T-cell (primary cell): Measurements from ENCODE around the gene ASB13. TPM values are rescaled to one million over a fixed set of nuclear protein-coding genes. Genes with fewer than 3 reads are reported as not detected.
"Not testable (repeated sequence)": the region's sequence is repeated elsewhere in the genome, so short reads cannot be mapped to it uniquely, and the experiment has no call there.

Experiments used
- ATAC-seq, 4 experiments: fragments of 200-7000 bp in 3 of 4; fragments of 150-1000 bp in 1 of 4; cut with Tn5 transposase; replicated peaks in 1 of 4; 1 replicate in 3 of 4; 2 replicates in 1 of 4; pipeline ENCODE4 v1.10.0; 2021; ENCODE audit warnings: moderate library complexity in 3 of 4, mild to moderate bottlenecking in 2 of 4, moderate number of reproducible peaks in 1 of 4
- CTCF ChIA-PET, 2 donors: fragments of 300-600 bp; sonication (Branson Sonifier 250); formaldehyde crosslinking; loops; one replicate each; lab custom pipeline; 2022; ENCODE audit warnings: antibody characterized with exemption in 2 of 2; lab: Charles Lee
- POLR2A ChIA-PET, 2 donors: fragments of 300-600 bp; sonication (Branson Sonifier 250); formaldehyde crosslinking; loops; one replicate each; lab custom pipeline; 2022; ENCODE audit warnings: antibody characterized with exemption in 2 of 2; lab: Charles Lee
- DNase-seq, 35 experiments: peaks; one replicate each; pipeline versions ENCODE4 v3.0.0 to v3.0.0-alpha.2; 2013 to 2023
- H3K27ac ChIP-seq: one replicate; pipeline ENCODE4 v1.5.1; 2013; ENCODE audit warnings: low read length
- H3K27me3 ChIP-seq, 2 experiments: replicated peaks in 1 of 2; 1 replicate in 1 of 2; 2 replicates in 1 of 2; pipeline versions ENCODE4 v1.6.1 to v1.7.0; 2013; ENCODE audit warnings: low read length in 1 of 2, mixed read lengths in 1 of 2; ENCODE audit not compliant: control insufficient read depth in 2 of 2, insufficient read depth in 2 of 2; ENCODE audit errors: extremely low read depth in 1 of 2
- H3K36me3 ChIP-seq, 2 donors: 1 replicate in 1 of 2; 2 replicates in 1 of 2; pipeline versions ENCODE4 v1.6.1 to v1.7.0; 2013; ENCODE audit warnings: low read length in 1 of 2; ENCODE audit not compliant: control insufficient read depth in 2 of 2, insufficient read depth in 1 of 2; ENCODE audit errors: extremely low read depth in 1 of 2
- H3K4me1 ChIP-seq, 2 experiments: 1 replicate in 1 of 2; 2 replicates in 1 of 2; pipeline versions ENCODE4 v1.6.1 to v1.7.0; 2013; ENCODE audit warnings: low read length in 2 of 2, mixed read lengths in 1 of 2; ENCODE audit not compliant: insufficient read depth in 2 of 2, control insufficient read depth in 1 of 2; ENCODE audit errors: extremely low read depth in 1 of 2
- H3K4me3 ChIP-seq, 2 donors: 1 replicate in 1 of 2; 2 replicates in 1 of 2; pipeline versions ENCODE4 v1.5.1 to v1.7.0; 2013; ENCODE audit warnings: mild to moderate bottlenecking in 2 of 2, low read length in 1 of 2, moderate library complexity in 1 of 2; ENCODE audit not compliant: control insufficient read depth in 1 of 2; ENCODE audit errors: extremely low read depth in 1 of 2
- H3K9me3 ChIP-seq: 2 replicates; pipeline ENCODE4 v1.7.0; 2013
- H3K27ac Mint-ChIP-seq, 2 donors: one replicate each; pipeline ENCODE4 v1.8.0; 2020 to 2021; ENCODE audit warnings: mild to moderate bottlenecking in 2 of 2, mixed read lengths in 2 of 2
- H3K27me3 Mint-ChIP-seq, 2 donors: one replicate each; pipeline ENCODE4 v1.8.0; 2021 to 2022; ENCODE audit warnings: mixed read lengths in 2 of 2
- H3K36me3 Mint-ChIP-seq: one replicate; pipeline ENCODE4 v1.8.0; 2021; ENCODE audit warnings: mixed read lengths
- H3K4me1 Mint-ChIP-seq, 3 donors: one replicate each; pipeline ENCODE4 v1.8.0; 2020 to 2022; ENCODE audit warnings: mixed read lengths in 3 of 3, mild to moderate bottlenecking in 1 of 3
- H3K4me3 Mint-ChIP-seq, 3 donors: one replicate each; pipeline ENCODE4 v1.8.0; 2020 to 2022; ENCODE audit warnings: mild to moderate bottlenecking in 3 of 3, mixed read lengths in 3 of 3, moderate library complexity in 3 of 3
- H3K9me3 Mint-ChIP-seq, 3 donors: one replicate each; pipeline ENCODE4 v1.8.0; 2020 to 2022; ENCODE audit warnings: mixed read lengths in 3 of 3
- WGBS: methylation state at CpG from one replicate; pipeline ENCODE4 v1.1.5; 2013; ENCODE audit warnings: missing lambda C conversion rate; ENCODE audit not compliant: insufficient coverage; 5-methylcytosine and 5-hydroxymethylcytosine counted together
- total RNA-seq, 35 experiments: library from RNA in 6 of 35; stranded (reverse) in 6 of 35; fragments of 120-200 nt in 1 of 35; gene quantifications; one replicate each; pipeline versions ENCODE4 v1.2.1 to v1.2.4 and lab custom pipeline; 2013 to 2026

The ASB13 gene
- total RNA-seq, 5 donors from 2014 or later (not counting 1 experiment from before 2014, with no cell fraction given) = 9.4 to 22.8 (median 14.1) TPM

DNA sequence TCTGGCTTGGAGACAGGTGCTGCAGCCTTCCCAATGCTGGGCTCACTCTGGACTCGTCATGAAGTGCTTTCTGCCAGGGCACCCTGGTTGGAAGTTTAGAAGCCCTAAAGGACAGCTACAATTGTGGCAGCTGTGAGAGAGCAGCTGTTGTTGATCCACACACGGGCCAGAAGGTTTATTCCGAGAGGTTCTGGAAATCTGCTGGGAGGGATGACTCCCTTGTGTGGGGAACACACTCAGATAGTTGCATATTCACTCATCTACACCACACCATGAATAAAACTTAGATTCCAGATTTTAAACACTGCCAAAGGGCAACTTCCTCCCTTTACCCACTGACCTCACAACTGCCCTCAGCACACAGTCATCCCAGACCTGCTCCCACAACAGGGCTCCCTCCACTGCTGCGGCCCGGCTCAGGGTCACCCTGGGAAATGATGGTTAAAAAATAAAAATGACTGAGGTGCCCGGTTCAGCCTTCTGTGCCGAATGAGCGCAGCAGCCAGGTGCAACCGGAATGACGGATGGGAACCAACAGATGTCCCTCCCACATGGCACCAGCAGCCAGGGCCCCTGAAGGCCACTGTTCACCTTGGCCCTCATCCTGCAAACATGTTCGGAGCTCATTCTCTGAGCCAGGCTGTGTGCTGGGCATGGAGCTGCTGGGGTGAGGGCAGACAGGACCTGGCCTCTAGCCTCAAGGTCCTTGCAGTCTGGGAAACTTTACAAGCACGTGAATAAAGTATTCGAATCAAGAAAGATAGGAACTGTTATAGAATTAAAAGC lies 40.2 kb downstream of the ASB13 start:
- Mint-ChIP-seq H3K27ac (no peak overlapping the region), H3K4me1 (peaks cover 8 to 24% (median 16%) of the 10 kb centered on the region in 3 donors), H3K4me3 (no peak overlapping the region), H3K27me3 (peaks cover 3 to 5% of the 10 kb centered on the region in 2 donors), H3K9me3 (no peaks in the 10 kb centered on the region), H3K36me3 (no peaks in the 10 kb centered on the region)
- Histone ChIP-seq H3K36me3 (no peaks in the 10 kb centered on the region), H3K27ac (no peak overlapping the region), H3K27me3 (peaks cover 0 to 11% of the 10 kb centered on the region in 2 experiments), H3K9me3 (no peaks in the 10 kb centered on the region), H3K4me1 (peaks cover 11 to 14% of the 10 kb centered on the region in 2 experiments), H3K4me3 (no peak overlapping the region)
- WGBS = 87% methylated on average over 9 of the region's 13 CpGs
- ChIA-PET CTCF (interaction anchor here in 1 of 2 donors (0.6 to 1.1 kb wide), 3 partner anchors 182 to 1228 kb away, joined by 3 to 5 read pairs (median 3); no protein-coding TSS in a partner anchor), POLR2A (interaction anchor here in 1 of 2 donors (0.6 kb wide), 1 partner anchor 185 kb away, joined by 7 read pairs; no protein-coding TSS in a partner anchor)
- no peak for DNase-seq
- ATAC-seq = no peak

DNA sequence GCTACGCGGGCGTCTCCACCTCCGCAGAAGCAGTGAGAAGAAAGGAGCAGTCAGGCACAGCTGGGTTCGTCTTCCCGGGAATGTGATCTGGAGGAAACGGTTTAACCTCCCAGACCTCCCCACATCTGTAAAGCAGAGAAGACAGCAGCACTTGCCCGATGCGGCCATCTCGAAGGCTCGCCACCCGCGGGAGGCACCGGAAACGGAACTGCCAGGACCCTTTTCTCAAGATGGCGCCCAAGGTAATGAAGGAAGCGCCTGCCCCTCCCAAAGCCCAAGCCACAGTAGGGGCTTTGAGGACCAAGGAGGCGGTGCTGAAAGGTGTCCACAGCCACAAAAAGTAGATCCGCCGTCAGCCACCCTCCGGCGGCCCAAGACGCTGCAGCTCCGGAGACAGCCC lies 41.7 kb downstream of the ASB13 start:
- no peak overlapping the region for H3K27ac ChIP-seq
- CTCF ChIA-PET = no interaction called here
- H3K4me3 Mint-ChIP-seq = no peak overlapping the region
- DNase-seq (no peak), ATAC-seq (no peak)
- no peaks in the 10 kb centered on the region for H3K36me3 Mint-ChIP-seq
- over 99% methylated on average over 17 of the region's 24 CpGs for WGBS
- POLR2A ChIA-PET = no interaction called here
- H3K9me3 Mint-ChIP-seq = no peaks in the 10 kb centered on the region
- H3K9me3 ChIP-seq = no peaks in the 10 kb centered on the region
- H3K36me3 ChIP-seq = no peaks in the 10 kb centered on the region
- H3K4me1 Mint-ChIP-seq = peaks cover 8 to 18% (median 11%) of the 10 kb centered on the region in 3 donors
- H3K27me3 ChIP-seq = peaks cover 0 to 17% of the 10 kb centered on the region in 2 experiments
- peaks cover 3 to 5% of the 10 kb centered on the region in 2 donors for H3K27me3 Mint-ChIP-seq
- no peak overlapping the region for H3K4me3 ChIP-seq
- peaks cover 10 to 12% of the 10 kb centered on the region in 2 experiments for H3K4me1 ChIP-seq
- H3K27ac Mint-ChIP-seq = no peak overlapping the region

DNA sequence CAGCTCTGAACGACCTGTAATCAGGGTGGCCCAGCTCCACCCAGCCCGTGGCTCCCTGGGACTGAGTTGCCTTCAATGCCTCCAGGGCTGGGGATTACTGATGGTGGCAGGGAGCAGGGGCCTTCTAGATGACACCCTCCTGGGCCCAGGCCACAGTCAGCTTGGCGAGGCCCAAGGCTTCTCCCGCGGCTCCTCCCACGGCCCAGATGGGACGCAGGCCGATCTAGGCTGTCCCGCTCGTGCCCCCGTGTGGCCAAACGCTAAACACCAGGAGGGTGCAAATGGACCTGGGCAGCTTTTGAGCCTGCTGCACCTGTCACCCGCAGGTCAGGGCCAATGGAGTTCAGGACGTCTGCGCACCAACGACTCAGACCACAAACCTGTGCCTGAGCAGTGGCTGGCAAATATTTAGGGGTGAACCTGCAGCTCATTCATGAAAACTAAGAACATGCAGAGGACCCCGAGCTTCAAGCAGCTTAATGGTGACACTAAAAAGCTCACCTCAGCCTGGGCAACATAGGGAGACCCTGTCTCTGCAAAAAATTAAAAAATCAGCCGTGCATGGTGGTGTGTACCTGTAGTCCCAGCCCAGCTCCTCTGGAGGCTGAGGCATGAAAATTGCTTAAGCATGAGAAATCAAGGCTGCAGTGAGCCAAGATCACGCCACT lies 43.2 kb downstream of the ASB13 start:
- no peak overlapping the region for H3K27ac ChIP-seq
- Mint-ChIP-seq H3K36me3 (no peaks in the 10 kb centered on the region), H3K4me3 (no peak overlapping the region), H3K9me3 (no peaks in the 10 kb centered on the region), H3K27me3 (peaks cover 0 to 5% of the 10 kb centered on the region in 2 donors), H3K27ac (no peak overlapping the region), H3K4me1 (peaks cover 0 to 7% (median 0%) of the 10 kb centered on the region in 3 donors)
- DNase-seq (peak; percentile 43 to 84 (median 70)), ATAC-seq (peak; percentile 96 to 99 (median 97))
- peaks cover 0 to 6% of the 10 kb centered on the region in 2 experiments for H3K4me1 ChIP-seq
- POLR2A ChIA-PET = interaction anchor here in 1 of 2 donors (0.5 to 1.5 kb wide), 2 partner anchors 150 to 181 kb away, joined by 5 to 8 read pairs; no protein-coding TSS in a partner anchor
- H3K36me3 ChIP-seq = no peaks in the 10 kb centered on the region
- no peaks in the 10 kb centered on the region for H3K9me3 ChIP-seq
- 21% methylated on average over 16 of the region's 19 CpGs for WGBS
- H3K27me3 ChIP-seq = peaks cover 0 to 15% of the 10 kb centered on the region in 2 experiments
- no peak overlapping the region for H3K4me3 ChIP-seq
- CTCF ChIA-PET = interaction anchor here (0.5 to 3.5 kb wide), 17 partner anchors 53 to 809 kb away, joined by 3 to 77 read pairs (median 4); no protein-coding TSS in a partner anchor

DNA sequence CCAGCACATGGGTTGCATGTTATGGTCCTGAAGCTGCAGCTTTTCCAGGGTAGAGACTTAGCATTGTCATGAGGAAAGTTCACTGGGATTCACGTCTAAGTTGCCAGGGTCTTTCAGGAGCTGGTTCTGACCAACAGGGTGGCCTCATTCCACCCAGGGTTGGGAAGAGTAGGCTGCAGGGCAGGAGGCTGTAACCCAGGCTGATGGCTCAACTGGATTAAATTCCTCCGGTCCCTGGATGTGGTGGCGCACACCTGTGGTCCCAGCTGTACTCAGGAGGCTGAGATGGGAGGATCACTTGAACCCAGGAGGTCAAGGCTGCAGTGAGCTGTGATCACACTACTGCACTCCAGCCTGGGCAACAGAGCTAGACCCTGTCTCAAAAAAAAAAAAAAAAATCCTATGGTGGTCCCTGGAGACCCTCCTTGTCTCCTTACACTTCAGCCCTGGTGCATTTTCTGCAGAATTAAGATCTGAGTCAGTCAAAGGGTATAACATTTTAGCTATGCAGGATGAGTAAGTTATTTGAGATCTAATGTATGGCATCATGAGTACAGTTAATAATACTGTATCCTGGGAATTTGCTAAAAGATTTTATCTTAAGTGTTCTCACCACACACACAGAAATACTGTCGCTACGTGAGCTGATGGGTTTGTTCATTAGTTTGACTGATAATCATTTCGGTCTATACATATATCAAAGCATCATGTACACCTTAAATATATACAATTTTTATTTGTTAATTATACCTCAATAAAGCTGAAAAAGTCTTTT lies 44.0 kb downstream of the ASB13 start:
- H3K27ac Mint-ChIP-seq = no peak overlapping the region

DNA sequence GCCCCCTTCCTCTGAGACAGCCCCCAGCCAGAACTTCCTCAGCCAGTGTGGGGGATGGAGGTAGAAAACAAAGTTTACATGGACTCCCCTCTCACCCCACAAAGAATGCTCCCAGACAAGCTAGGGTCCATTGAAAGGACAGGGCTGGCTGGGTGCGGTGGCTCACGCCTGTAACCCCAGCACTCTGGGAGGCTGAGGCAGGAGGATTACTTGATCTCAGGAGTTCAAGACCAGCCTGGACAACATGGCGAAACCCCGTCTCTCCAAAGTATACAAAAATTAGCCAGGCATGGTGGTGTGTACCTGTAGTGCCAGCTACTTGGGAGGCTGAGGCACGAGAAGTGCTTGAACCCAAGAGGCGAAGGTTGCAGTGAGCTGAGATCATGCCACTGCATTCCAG lies 45.0 kb downstream of the ASB13 start:
- H3K27me3 ChIP-seq = peaks cover 0 to 16% of the 10 kb centered on the region in 2 experiments
- H3K27me3 Mint-ChIP-seq, H3K4me3 Mint-ChIP-seq, ATAC-seq, H3K4me1 Mint-ChIP-seq, POLR2A ChIA-PET, H3K4me3 ChIP-seq, H3K36me3 ChIP-seq, H3K9me3 ChIP-seq, H3K36me3 Mint-ChIP-seq, H3K9me3 Mint-ChIP-seq, H3K27ac ChIP-seq, H3K4me1 ChIP-seq, DNase-seq, H3K27ac Mint-ChIP-seq: not testable (repeated sequence)
- 72% methylated on average over 4 of the region's 6 CpGs for WGBS
- CTCF ChIA-PET = interaction anchor here (1.8 to 3.5 kb wide), 3 partner anchors 10 to 177 kb away, joined by 4 to 77 read pairs (median 22); no protein-coding TSS in a partner anchor

More for the DNA sequence above, 44.0 kb downstream of the ASB13 start:
- ChIA-PET CTCF (interaction anchor here (0.6 to 3.5 kb wide), 17 partner anchors 9 to 808 kb away, joined by 3 to 77 read pairs (median 5); no protein-coding TSS in a partner anchor), POLR2A (interaction anchor here (0.8 to 1.5 kb wide), 2 partner anchors 179 to 180 kb away, joined by 3 to 5 read pairs; no protein-coding TSS in a partner anchor)
- ATAC-seq = no peak
- no peaks in the 10 kb centered on the region for H3K9me3 ChIP-seq
- Mint-ChIP-seq H3K9me3 (no peaks in the 10 kb centered on the region), H3K27me3 (peaks cover 0 to 2% of the 10 kb centered on the region in 2 donors), H3K4me3 (no peak overlapping the region), H3K36me3 (no peaks in the 10 kb centered on the region), H3K4me1 (peaks cover 0 to 5% (median 0%) of the 10 kb centered on the region in 3 donors)
- DNase-seq = no peak
- H3K27ac ChIP-seq = no peak overlapping the region
- H3K4me1 ChIP-seq = peaks cover 0 to 6% of the 10 kb centered on the region in 2 experiments
- WGBS = 93% methylated on average over 3 of the region's 6 CpGs
- no peak overlapping the region for H3K4me3 ChIP-seq
- peaks cover 0 to 15% of the 10 kb centered on the region in 2 experiments for H3K27me3 ChIP-seq
- no peaks in the 10 kb centered on the region for H3K36me3 ChIP-seq
